Upper lobe of left lung (tissue), 6 donors: ENCODE measurements around the gene PRSS2. TPM values are rescaled to one million over a fixed set of nuclear protein-coding genes. Genes with fewer than 3 reads are reported as not detected.

Experiments used
- ATAC-seq, 2 donors: fragments of 200-7000 bp; cut with Tn5 transposase; one replicate each; pipeline ENCODE4 v1.9.1; 2022; ENCODE audit warnings: mild to moderate bottlenecking in 2 of 2, moderate library complexity in 2 of 2; ENCODE audit not compliant: low FRiP score in 2 of 2
- DNase-seq, 2 donors: peaks; one replicate each; pipeline ENCODE4 v3.0.0-alpha.2; 2019 to 2020
- H3K27ac ChIP-seq, 4 donors: fragments of 200-600 bp; sonication (generic); one replicate each; pipeline ENCODE4 v1.5.1; 2016 to 2019
- H3K27me3 ChIP-seq, 4 donors: fragments of 200-600 bp; sonication (generic); one replicate each; pipeline ENCODE4 v1.5.1; 2017 to 2019
- H3K36me3 ChIP-seq, 4 donors: fragments of 200-600 bp; sonication (generic); one replicate each; pipeline ENCODE4 v1.5.1; 2016 to 2019
- H3K4me1 ChIP-seq, 4 donors: fragments of 200-600 bp; sonication (generic); one replicate each; pipeline ENCODE4 v1.5.1; 2018 to 2019
- H3K4me3 ChIP-seq, 4 donors: fragments of 200-600 bp; sonication (generic); one replicate each; pipeline ENCODE4 v1.5.1; 2017 to 2019; ENCODE audit warnings: mild to moderate bottlenecking in 2 of 4, moderate library complexity in 1 of 4
- H3K9me3 ChIP-seq, 4 donors: fragments of 200-600 bp; sonication (generic); one replicate each; pipeline ENCODE4 v1.5.1; 2018 to 2019
- EP300 ChIP-seq, 4 donors: sonication (generic); formaldehyde crosslinking; IDR thresholded peaks; one replicate each; pipeline ENCODE4 v1.5.1; 2017; ENCODE audit warnings: antibody characterized with exemption in 4 of 4, control low read depth in 2 of 4
- POLR2A ChIP-seq, 4 donors: fragments of 450-650 bp; IDR thresholded peaks; one replicate each; pipeline ENCODE4 v1.5.1; 2016 to 2017; ENCODE audit warnings: antibody characterized with exemption in 4 of 4, mild to moderate bottlenecking in 2 of 4
- POLR2AphosphoS5 ChIP-seq, 2 donors: sonication (generic); formaldehyde crosslinking; IDR thresholded peaks; one replicate each; pipeline ENCODE4 v1.5.1; 2017; ENCODE audit warnings: antibody characterized with exemption in 2 of 2
- WGBS, 2 donors: methylation state at CpG; one replicate each; pipeline ENCODE4 v1.1.5; 2017 to 2018; 5-methylcytosine and 5-hydroxymethylcytosine counted together
- total RNA-seq, 6 donors: library from RNA; depleted of rRNA in 4 of 6; stranded (reverse); fragments of >200 nt in 4 of 6; gene quantifications; one replicate each; pipeline versions ENCODE4 v1.1.0 to v1.2.1, GENCODE V29; 2016 to 2021
- TF ChIP-seq, protein P1 (sequence below), 6 experiments: fragments of 450-650 bp in 4 of 6; fragments of 200-600 bp in 2 of 6; sonication (generic) in 2 of 6; IDR thresholded peaks; one replicate each; pipeline ENCODE4 v1.5.1; 2016 to 2019; ENCODE audit warnings: antibody characterized with exemption in 6 of 6
- donor health status: DM: no; HTN: no; CAD: no; lungs with moderate emphysema.
- donor health status: DM: no; HTN: yes; CAD: no; lungs with severe emphysema.

Gene PRSS2
- total RNA-seq, 6 donors from 2014 or later: 34.2 to 64.5 TPM; not detected in 4

DNA sequence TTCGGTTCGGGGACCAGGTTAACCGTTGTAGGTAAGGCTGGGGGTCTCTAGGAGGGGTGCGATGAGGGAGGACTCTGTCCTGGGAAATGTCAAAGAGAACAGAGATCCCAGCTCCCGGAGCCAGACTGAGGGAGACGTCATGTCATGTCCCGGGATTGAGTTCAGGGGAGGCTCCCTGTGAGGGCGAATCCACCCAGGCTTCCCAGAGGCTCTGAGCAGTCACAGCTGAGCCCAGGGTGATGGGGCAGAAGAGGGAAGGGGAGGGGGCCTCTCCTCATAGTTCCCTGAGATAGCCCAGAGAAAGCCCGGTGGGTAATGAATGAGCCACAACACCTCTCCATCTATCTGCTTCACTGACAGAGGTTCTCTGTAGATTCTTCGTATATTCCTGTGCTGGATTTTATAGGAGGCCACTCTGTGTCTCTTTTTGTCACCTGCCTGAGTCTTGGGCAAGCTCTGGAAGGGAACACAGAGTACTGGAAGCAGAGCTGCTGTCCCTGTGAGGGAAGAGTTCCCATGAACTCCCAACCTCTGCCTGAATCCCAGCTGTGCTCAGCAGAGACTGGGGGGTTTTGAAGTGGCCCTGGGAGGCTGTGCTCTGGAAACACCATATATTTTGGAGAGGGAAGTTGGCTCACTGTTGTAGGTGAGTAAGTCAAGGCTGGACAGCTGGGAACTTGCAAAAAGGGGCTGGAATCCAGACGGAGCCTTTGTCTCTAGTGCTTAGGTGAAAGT, 16.4 kb downstream of the PRSS2 start:
- H3K27ac ChIP-seq: peak overlapping the region in 3 of 4 donors; percentile 30 to 54 (median 54)
- ATAC-seq (no peak), DNase-seq (no peak)
- peak overlapping the region in 1 of 4 donors; percentile 3 for H3K4me3 ChIP-seq
- H3K36me3 ChIP-seq: no peaks in the 10 kb centered on the region
- WGBS, 2 donors: 72 to 82% methylated on average over 11 of the region's 11 CpGs
- no peaks in the 10 kb centered on the region for H3K27me3 ChIP-seq
- H3K4me1 ChIP-seq: peaks cover 0 to 8% (median 2%) of the 10 kb centered on the region in 4 donors
- no peaks in the 10 kb centered on the region for H3K9me3 ChIP-seq
- TF ChIP-seq EP300 (IDR thresholded peaks at IDR 0.05): peak in 1 of 4 donors; percentile 29
- TF ChIP-seq, protein P1, sequence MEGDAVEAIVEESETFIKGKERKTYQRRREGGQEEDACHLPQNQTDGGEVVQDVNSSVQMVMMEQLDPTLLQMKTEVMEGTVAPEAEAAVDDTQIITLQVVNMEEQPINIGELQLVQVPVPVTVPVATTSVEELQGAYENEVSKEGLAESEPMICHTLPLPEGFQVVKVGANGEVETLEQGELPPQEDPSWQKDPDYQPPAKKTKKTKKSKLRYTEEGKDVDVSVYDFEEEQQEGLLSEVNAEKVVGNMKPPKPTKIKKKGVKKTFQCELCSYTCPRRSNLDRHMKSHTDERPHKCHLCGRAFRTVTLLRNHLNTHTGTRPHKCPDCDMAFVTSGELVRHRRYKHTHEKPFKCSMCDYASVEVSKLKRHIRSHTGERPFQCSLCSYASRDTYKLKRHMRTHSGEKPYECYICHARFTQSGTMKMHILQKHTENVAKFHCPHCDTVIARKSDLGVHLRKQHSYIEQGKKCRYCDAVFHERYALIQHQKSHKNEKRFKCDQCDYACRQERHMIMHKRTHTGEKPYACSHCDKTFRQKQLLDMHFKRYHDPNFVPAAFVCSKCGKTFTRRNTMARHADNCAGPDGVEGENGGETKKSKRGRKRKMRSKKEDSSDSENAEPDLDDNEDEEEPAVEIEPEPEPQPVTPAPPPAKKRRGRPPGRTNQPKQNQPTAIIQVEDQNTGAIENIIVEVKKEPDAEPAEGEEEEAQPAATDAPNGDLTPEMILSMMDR (IDR thresholded peaks at IDR 0.05): no peak

DNA sequence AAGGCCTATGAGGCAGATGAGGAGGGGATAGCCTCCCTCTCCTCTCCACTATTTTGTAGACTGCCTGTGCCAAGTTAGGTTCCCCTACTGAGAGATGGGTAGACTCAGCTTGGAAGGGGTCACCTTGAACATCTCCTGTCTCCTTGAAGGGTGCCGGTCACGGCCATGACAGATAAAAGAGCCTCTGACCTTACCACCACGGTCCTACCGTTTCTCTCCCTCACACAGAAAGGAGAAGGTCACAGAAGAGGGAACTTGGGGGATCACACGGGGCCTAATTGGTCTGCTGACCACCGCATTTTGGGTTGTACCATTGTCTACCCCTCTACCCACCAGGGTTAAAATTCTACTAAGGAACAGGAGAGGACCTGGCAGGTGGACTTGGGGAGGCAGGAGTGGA, 17.0 kb downstream of the PRSS2 start:
- ATAC-seq (no peak), DNase-seq (no peak)
- TF ChIP-seq EP300 (IDR thresholded peaks at IDR 0.05): no peak
- no peak for TF ChIP-seq POLR2AphosphoS5 (IDR thresholded peaks at IDR 0.05)
- TF ChIP-seq, protein P1 (IDR thresholded peaks at IDR 0.05): no peak
- H3K27me3 ChIP-seq: no peaks in the 10 kb centered on the region
- H3K36me3 ChIP-seq: no peaks in the 10 kb centered on the region
- peak overlapping the region in 2 of 4 donors; percentile 54 for H3K27ac ChIP-seq
- peak overlapping the region in 1 of 4 donors; percentile 3 for H3K4me3 ChIP-seq
- H3K4me1 ChIP-seq: peaks cover 0 to 8% (median 2%) of the 10 kb centered on the region in 4 donors
- no peaks in the 10 kb centered on the region for H3K9me3 ChIP-seq
- WGBS, 2 donors: 79 to 90% methylated on average over 6 of the region's 6 CpGs

GRCh38 chr7:142788303-142789289, 17.8 kb downstream of the PRSS2 start:
- peak overlapping the region in 2 of 4 donors; percentile 2 to 10 for H3K4me3 ChIP-seq
- H3K36me3 ChIP-seq: no peaks in the 10 kb centered on the region
- TF ChIP-seq, protein P1 (IDR thresholded peaks at IDR 0.05): no peak
- TF ChIP-seq POLR2AphosphoS5 (IDR thresholded peaks at IDR 0.05) (no peak), POLR2A (IDR thresholded peaks at IDR 0.05) (no peak), EP300 (IDR thresholded peaks at IDR 0.05) (no peak)
- H3K9me3 ChIP-seq: no peaks in the 10 kb centered on the region
- H3K27me3 ChIP-seq: no peaks in the 10 kb centered on the region
- H3K4me1 ChIP-seq: no peaks in the 10 kb centered on the region
- ATAC-seq (no peak), DNase-seq (no peak)
- peak overlapping the region; percentile 27 to 54 (median 49) for H3K27ac ChIP-seq
- WGBS, 2 donors: 79 to 80% methylated on average over 9 to 10 of the region's 10 CpGs

DNA sequence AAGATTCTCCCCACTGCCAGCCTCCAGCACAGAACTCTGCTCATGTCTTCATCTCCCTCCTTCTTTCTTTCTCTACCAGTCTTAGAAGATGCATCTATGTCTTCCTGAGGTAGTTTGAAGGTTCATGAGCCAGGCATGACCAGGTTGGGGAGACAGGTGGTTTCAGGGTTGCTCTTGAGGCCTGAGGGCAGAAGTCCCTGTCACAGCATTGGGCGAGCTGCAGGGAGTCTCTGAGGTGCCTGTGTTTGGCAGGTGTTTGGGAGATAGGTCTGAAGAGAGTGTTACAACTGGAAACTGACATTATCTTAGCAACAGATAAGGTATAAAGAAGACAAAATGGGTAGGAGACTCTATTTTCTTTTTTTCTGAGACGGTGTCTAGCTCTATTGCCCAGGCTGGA, 18.7 kb downstream of the PRSS2 start:
- no peak for TF ChIP-seq POLR2AphosphoS5 (IDR thresholded peaks at IDR 0.05)
- TF ChIP-seq POLR2A (IDR thresholded peaks at IDR 0.05): no peak
- TF ChIP-seq, protein P1 (IDR thresholded peaks at IDR 0.05): no peak
- TF ChIP-seq EP300 (IDR thresholded peaks at IDR 0.05): no peak
- Histone ChIP-seq H3K4me3 (peak overlapping the region in 2 of 4 donors; percentile 2 to 10), H3K27ac (peak overlapping the region in 2 of 4 donors; percentile 27 to 54), H3K36me3 (no peaks in the 10 kb centered on the region), H3K4me1 (no peaks in the 10 kb centered on the region), H3K27me3 (no peaks in the 10 kb centered on the region), H3K9me3 (no peaks in the 10 kb centered on the region)
- ATAC-seq (no peak), DNase-seq (no peak)
- WGBS, 2 donors: 68 to 87% methylated on average over 2 of the region's 2 CpGs
